Naive thymus-derived CD4-positive, alpha-beta T cell (primary cell): ENCODE data around the gene MPL. TPM values are rescaled to one million over a fixed set of nuclear protein-coding genes. Genes with fewer than 3 reads are reported as not detected.

ENCODE experiments used
- ATAC-seq: fragments of 150-1000 bp; cut with Tn5 transposase; 2 replicates; pipeline ENCODE4 v1.10.0; 2021; ENCODE audit warnings: mild to moderate bottlenecking, moderate library complexity
- CTCF ChIA-PET: fragments of 350-600 bp; sonication (Branson Sonifier 250); formaldehyde crosslinking; loops from one replicate; lab custom pipeline; 2021; ENCODE audit warnings: antibody characterized with exemption; lab: Charles Lee
- POLR2A ChIA-PET: fragments of 350-600 bp; sonication (Branson Sonifier 250); formaldehyde crosslinking; loops from one replicate; lab custom pipeline; 2021; ENCODE audit warnings: antibody characterized with exemption, inconsistent platforms; lab: Charles Lee
- DNase-seq, 9 donors: peaks; one replicate each; pipeline versions ENCODE4 v3.0.0 to v3.0.0-alpha.2; 2020 to 2022; ENCODE audit warnings: mixed read lengths in 1 of 9
- H3K27ac ChIP-seq: one replicate; pipeline ENCODE4 v1.7.0; 2013; ENCODE audit warnings: mild to moderate bottlenecking, low read depth, low read length, moderate library complexity
- H3K27me3 ChIP-seq, 2 donors: one replicate each; pipeline ENCODE4 v1.7.0; 2013; ENCODE audit warnings: low read length in 2 of 2, mild to moderate bottlenecking in 2 of 2, moderate library complexity in 2 of 2; ENCODE audit not compliant: control insufficient read depth in 2 of 2, insufficient read depth in 2 of 2
- H3K36me3 ChIP-seq, 3 experiments: 1 replicate in 2 of 3; 2 replicates in 1 of 3; pipeline ENCODE4 v1.7.0; 2013; ENCODE audit warnings: low read length in 3 of 3, mild to moderate bottlenecking in 3 of 3, moderate library complexity in 1 of 3; ENCODE audit not compliant: insufficient read depth in 3 of 3, control insufficient read depth in 2 of 3
- H3K4me1 ChIP-seq, 2 donors: one replicate each; pipeline ENCODE4 v1.7.0; 2013; ENCODE audit warnings: low read length in 2 of 2, mild to moderate bottlenecking in 2 of 2, moderate library complexity in 1 of 2; ENCODE audit not compliant: control insufficient read depth in 2 of 2, insufficient read depth in 2 of 2
- H3K4me3 ChIP-seq: 2 replicates; pipeline ENCODE4 v1.7.0; 2013; ENCODE audit warnings: mild to moderate bottlenecking, low read length
- H3K9me3 ChIP-seq, 3 experiments: 1 replicate in 2 of 3; 2 replicates in 1 of 3; pipeline ENCODE4 v1.7.0; 2013; ENCODE audit warnings: low read length in 3 of 3; ENCODE audit not compliant: control insufficient read depth in 2 of 3
- H3K27ac Mint-ChIP-seq, 9 donors: one replicate each; pipeline ENCODE4 v1.8.0; 2020 to 2022; ENCODE audit warnings: mixed read lengths in 9 of 9, mild to moderate bottlenecking in 8 of 9, moderate library complexity in 5 of 9, inconsistent platforms in 2 of 9
- H3K27me3 Mint-ChIP-seq, 5 donors: one replicate each; pipeline ENCODE4 v1.8.0; 2021 to 2022; ENCODE audit warnings: mixed read lengths in 5 of 5, mild to moderate bottlenecking in 1 of 5
- H3K36me3 Mint-ChIP-seq, 5 donors: one replicate each; pipeline ENCODE4 v1.8.0; 2020 to 2022; ENCODE audit warnings: mixed read lengths in 5 of 5, mild to moderate bottlenecking in 3 of 5, inconsistent platforms in 1 of 5
- H3K4me1 Mint-ChIP-seq, 7 donors: one replicate each; pipeline ENCODE4 v1.8.0; 2020 to 2022; ENCODE audit warnings: mixed read lengths in 7 of 7, mild to moderate bottlenecking in 3 of 7, inconsistent platforms in 1 of 7
- H3K4me3 Mint-ChIP-seq, 10 donors: one replicate each; pipeline ENCODE4 v1.8.0; 2020 to 2022; ENCODE audit warnings: mild to moderate bottlenecking in 10 of 10, mixed read lengths in 10 of 10, moderate library complexity in 6 of 10, inconsistent platforms in 2 of 10
- H3K9me3 Mint-ChIP-seq, 11 donors: one replicate each; pipeline ENCODE4 v1.8.0; 2020 to 2022; ENCODE audit warnings: mixed read lengths in 11 of 11, mild to moderate bottlenecking in 4 of 11, inconsistent platforms in 1 of 11, moderate library complexity in 1 of 11
- intact Hi-C, 2 donors: fragments of 100-400 bp; cut with micrococcal nuclease; formaldehyde crosslinking; loops; one replicate each; pipeline ENCODE4 v1.15.1; 2023
- polyA plus RNA-seq, 2 donors: library from polyadenylated mRNA; unstranded; fragments of 300-500 nt; fragmentation: Illumina TruSeq; gene quantifications; one replicate each; pipeline ENCODE4 v1.2.3, GENCODE V29; 2021
- total RNA-seq, 6 experiments: library from RNA in 5 of 6; stranded (reverse) in 5 of 6; gene quantifications; 1 replicate in 5 of 6; 2 replicates in 1 of 6; pipeline ENCODE4 v1.2.3 and lab custom pipeline; 2021 to 2026

The MPL gene
- total and polyA plus RNA-seq, 7 experiments from 2014 or later, result 0.21 to 0.98 TPM; not detected in 5

- H3K9me3 Mint-ChIP-seq, result no peaks in the 10 kb centered on the region
- H3K4me1 Mint-ChIP-seq, result peaks cover 8 to 13% (median 9%) of the 10 kb centered on the region in 7 donors
- H3K27ac Mint-ChIP-seq, result peak overlapping the region in 6 of 9 donors; percentile 25 to 84 (median 51)
- DNase-seq, result no peak
- no peaks in the 10 kb centered on the region for H3K27me3 Mint-ChIP-seq
- H3K27ac ChIP-seq, result no peak overlapping the region
- H3K27me3 ChIP-seq, result no peaks in the 10 kb centered on the region
- ATAC-seq, result no peak
- peaks cover 0 to 4% of the 10 kb centered on the region in 2 donors for H3K4me1 ChIP-seq
- H3K4me3 ChIP-seq, result no peak overlapping the region
- ChIA-PET CTCF (no interaction called here), POLR2A (no interaction called here)
- no peak overlapping the region for H3K4me3 Mint-ChIP-seq
- intact Hi-C loops, result loop anchor here in 1 of 2 donors (10.0 kb wide), 1 partner anchor 303 kb away; the partner anchor contains the start of gene KDM4A
- peaks cover 0 to 1% (median 0%) of the 10 kb centered on the region in 5 donors for H3K36me3 Mint-ChIP-seq
- H3K9me3 ChIP-seq, result no peaks in the 10 kb centered on the region
- H3K36me3 ChIP-seq, result no peaks in the 10 kb centered on the region
Measured at GRCh38 chr1:43351421-43352350, 14.1 kb downstream of the MPL start.

GRCh38 chr1:43352351-43352705 is 14.7 kb downstream of the MPL start:
- ATAC-seq (no peak), DNase-seq (no peak)
- Mint-ChIP-seq H3K4me1 (peaks cover 8 to 16% (median 9%) of the 10 kb centered on the region in 7 donors), H3K27ac (peak overlapping the region in 3 of 9 donors; percentile 10 to 84 (median 58)), H3K4me3 (no peak overlapping the region), H3K27me3 (no peaks in the 10 kb centered on the region), H3K9me3 (no peaks in the 10 kb centered on the region), H3K36me3 (peaks cover 0 to 5% (median 0%) of the 10 kb centered on the region in 5 donors)
- Histone ChIP-seq H3K9me3 (no peaks in the 10 kb centered on the region), H3K27me3 (no peaks in the 10 kb centered on the region), H3K4me3 (no peak overlapping the region), H3K27ac (no peak overlapping the region), H3K36me3 (no peaks in the 10 kb centered on the region), H3K4me1 (peaks cover 0 to 4% of the 10 kb centered on the region in 2 donors)
- POLR2A ChIA-PET, result no interaction called here
- CTCF ChIA-PET, result no interaction called here
- intact Hi-C loops, result loop anchor here in 1 of 2 donors (10.0 kb wide), 1 partner anchor 302 kb away; the partner anchor contains the start of gene KDM4A

- H3K27ac ChIP-seq, result no peak overlapping the region
- Mint-ChIP-seq H3K27ac (peak overlapping the region in 2 of 9 donors; percentile 64 to 84), H3K4me3 (no peak overlapping the region), H3K27me3 (no peaks in the 10 kb centered on the region), H3K36me3 (peaks cover 0 to 5% (median 0%) of the 10 kb centered on the region in 5 donors), H3K4me1 (peaks cover 9 to 19% (median 11%) of the 10 kb centered on the region in 7 donors), H3K9me3 (no peaks in the 10 kb centered on the region)
- intact Hi-C loops, result loop anchor here in 1 of 2 donors (10.0 kb wide), 1 partner anchor 302 kb away; the partner anchor contains the start of gene KDM4A
- no peaks in the 10 kb centered on the region for H3K9me3 ChIP-seq
- ChIA-PET POLR2A (no interaction called here), CTCF (no interaction called here)
- H3K36me3 ChIP-seq, result no peaks in the 10 kb centered on the region
- DNase-seq, result no peak
- no peak for ATAC-seq
- H3K27me3 ChIP-seq, result no peaks in the 10 kb centered on the region
- peaks cover 0 to 4% of the 10 kb centered on the region in 2 donors for H3K4me1 ChIP-seq
- no peak overlapping the region for H3K4me3 ChIP-seq
Measured at GRCh38 chr1:43352881-43353280, 15.3 kb downstream of the MPL start.

- H3K36me3 ChIP-seq, result no peaks in the 10 kb centered on the region
- H3K27ac ChIP-seq, result no peak overlapping the region
- no peak overlapping the region for H3K4me3 ChIP-seq
- H3K27me3 Mint-ChIP-seq, result no peaks in the 10 kb centered on the region
- no peaks in the 10 kb centered on the region for H3K9me3 Mint-ChIP-seq
- POLR2A ChIA-PET, result interaction anchor here (1.2 kb wide), 1 partner anchor 14 kb away, joined by 4 read pairs; no protein-coding TSS in a partner anchor
- ATAC-seq (no peak), DNase-seq (no peak)
- CTCF ChIA-PET, result no interaction called here
- no peaks in the 10 kb centered on the region for H3K9me3 ChIP-seq
- no peaks in the 10 kb centered on the region for H3K27me3 ChIP-seq
- intact Hi-C loops, result loop anchor here in 1 of 2 donors (10.0 kb wide), 1 partner anchor 300 kb away; the partner anchor contains the start of gene KDM4A
- H3K4me1 Mint-ChIP-seq, result peaks cover 16 to 25% (median 20%) of the 10 kb centered on the region in 7 donors
- H3K27ac Mint-ChIP-seq, result peak overlapping the region in 3 of 9 donors; percentile 2 to 10 (median 9)
- H3K36me3 Mint-ChIP-seq, result peaks cover 0 to 8% (median 0%) of the 10 kb centered on the region in 5 donors
- peaks cover 5 to 13% of the 10 kb centered on the region in 2 donors for H3K4me1 ChIP-seq
- no peak overlapping the region for H3K4me3 Mint-ChIP-seq
Measured at GRCh38 chr1:43354471-43354870, 16.9 kb downstream of the MPL start.

- ChIA-PET POLR2A (interaction anchor here (1.2 kb wide), 1 partner anchor 14 kb away, joined by 4 read pairs; no protein-coding TSS in a partner anchor), CTCF (no interaction called here)
- DNase-seq (no peak), ATAC-seq (no peak)
- H3K4me1 Mint-ChIP-seq, result peaks cover 12 to 25% (median 20%) of the 10 kb centered on the region in 7 donors
- no peak overlapping the region for H3K4me3 Mint-ChIP-seq
- H3K4me3 ChIP-seq, result no peak overlapping the region
- H3K4me1 ChIP-seq, result peaks cover 5 to 10% of the 10 kb centered on the region in 2 donors
- H3K27me3 Mint-ChIP-seq, result no peaks in the 10 kb centered on the region
- intact Hi-C loops, result loop anchor here (5.0 to 10.0 kb wide), 4 partner anchors 58 to 1993 kb away; partner anchors contain the start of genes ERMAP (in 1 of the 2), FOXO6 (in 1 of the 2), KDM4A (in 1 of the 2) and SVBP (in 1 of the 2)
- peaks cover 0 to 13% (median 0%) of the 10 kb centered on the region in 5 donors for H3K36me3 Mint-ChIP-seq
- no peaks in the 10 kb centered on the region for H3K9me3 ChIP-seq
- no peak overlapping the region for H3K27ac ChIP-seq
- H3K36me3 ChIP-seq, result no peaks in the 10 kb centered on the region
- H3K27me3 ChIP-seq, result no peaks in the 10 kb centered on the region
- peak overlapping the region in 1 of 9 donors; percentile 10 for H3K27ac Mint-ChIP-seq
- no peaks in the 10 kb centered on the region for H3K9me3 Mint-ChIP-seq
Measured at GRCh38 chr1:43354936-43355335, 17.3 kb downstream of the MPL start.

- no peaks in the 10 kb centered on the region for H3K27me3 ChIP-seq
- ATAC-seq, result no peak
- CTCF ChIA-PET, result no interaction called here
- Mint-ChIP-seq H3K36me3 (peaks cover 0 to 33% (median 0%) of the 10 kb centered on the region in 5 donors), H3K27me3 (no peaks in the 10 kb centered on the region), H3K27ac (no peak overlapping the region), H3K4me3 (peak overlapping the region in 1 of 10 donors; percentile 34), H3K9me3 (no peaks in the 10 kb centered on the region), H3K4me1 (peaks cover 10 to 48% (median 20%) of the 10 kb centered on the region in 7 donors)
- H3K4me3 ChIP-seq, result no peak overlapping the region
- no peak overlapping the region for H3K27ac ChIP-seq
- peaks cover 0 to 7% (median 0%) of the 10 kb centered on the region in 3 experiments for H3K36me3 ChIP-seq
- peaks cover 5 to 10% of the 10 kb centered on the region in 2 donors for H3K4me1 ChIP-seq
- H3K9me3 ChIP-seq, result no peaks in the 10 kb centered on the region
- DNase-seq, result no peak
- POLR2A ChIA-PET, result interaction anchor here (2.5 kb wide), 1 partner anchor 11 kb away, joined by 16 read pairs; the partner anchor contains the start of gene ELOVL1
- intact Hi-C loops, result loop anchor here (5.0 to 10.0 kb wide), 4 partner anchors 60 to 1995 kb away; partner anchors contain the start of genes ERMAP (in 1 of the 2), FOXO6 (in 1 of the 2), KDM4A (in 1 of the 2) and SVBP (in 1 of the 2)
Measured at GRCh38 chr1:43357251-43357650, 19.6 kb downstream of the MPL start.
